ENCODE results near the gene ZNF326.

DNA sequence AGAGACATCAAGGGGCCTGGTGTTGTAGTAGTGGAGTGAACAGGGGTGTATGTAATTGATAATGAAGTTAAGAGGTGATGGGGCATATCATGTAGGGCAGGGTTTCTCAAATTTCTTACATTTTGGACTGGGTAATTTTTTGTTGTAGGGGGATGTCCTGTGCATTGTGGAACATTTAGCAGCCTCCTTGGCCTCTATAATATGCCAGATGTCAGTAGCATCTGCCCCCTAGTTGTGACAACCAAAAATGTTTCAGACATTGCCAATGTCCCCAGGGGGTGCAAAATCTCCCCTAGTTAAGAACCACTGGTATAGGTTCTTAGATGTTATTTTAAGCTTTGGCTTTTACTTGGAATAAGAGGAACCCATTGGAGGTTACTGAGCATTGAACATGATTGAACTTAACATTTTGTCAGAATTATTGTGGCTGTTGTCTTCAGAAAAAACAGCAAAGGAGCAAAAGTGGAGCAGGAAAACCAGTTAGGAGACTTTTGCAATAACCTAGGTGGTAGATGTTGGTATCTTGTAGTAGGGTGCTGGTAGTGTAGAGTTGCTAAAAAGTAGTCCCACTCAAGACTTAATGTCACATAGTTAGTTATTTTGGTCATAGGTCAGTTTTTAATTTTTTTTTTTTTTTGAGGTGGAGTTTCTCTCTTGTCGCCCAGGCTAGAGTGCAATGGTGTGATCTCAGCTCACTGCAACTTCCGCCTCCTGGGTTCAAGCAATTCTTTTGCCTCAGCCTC is 6.2 kb downstream of the ZNF326 start:
- TF ChIP-seq POLR2AphosphoS5 (IDR thresholded peaks at IDR 0.05; ENCODE audit: low read depth, low read length) (no peak), TAF1 (IDR thresholded peaks at IDR 0.05; ENCODE audit: borderline replicate concordance, low read depth, low read length) (no peak)
